Dermis microvascular lymphatic vessel endothelial cell (primary cell): ENCODE data around the gene TBC1D14. TPM values are rescaled to one million over a fixed set of nuclear protein-coding genes. Genes with fewer than 3 reads are reported as not detected.

Experiments used
- DNase-seq, 2 donors: peaks; one replicate each; pipeline versions ENCODE4 v3.0.0 to v3.0.0-alpha.2; 2010; ENCODE audit warnings: low read depth in 2 of 2
- total RNA-seq: library from RNA; depleted of rRNA; stranded (reverse); fragments of >200 nt; gene quantifications from 2 replicates; pipeline ENCODE4 v1.2.1, GENCODE V29; 2014

Gene TBC1D14
- total RNA-seq, result 17.1 and 20.6 TPM in 2 replicates

- peak; percentile 55 to 89 for DNase-seq
Observed at GRCh38 chr4:6909113-6909969, at the start of gene TBC1D14. TBC1D14 (plus strand) TSS chr4:6909826; CDS start chr4:6923390, 13,564 bp downstream.

GRCh38 chr4:6868386-6868785 is 41.2 kb upstream of the TBC1D14 start:
- DNase-seq, result no peak

- DNase-seq, result no peak
Observed at GRCh38 chr4:6869944-6870343, 39.7 kb upstream of the TBC1D14 start.

- peak in 1 of 2 donors; percentile 9 for DNase-seq
Observed at GRCh38 chr4:6873291-6873690, 36.3 kb upstream of the TBC1D14 start.

- peak; percentile 28 to 67 for DNase-seq
Observed at GRCh38 chr4:6873792-6874461, 35.7 kb upstream of the TBC1D14 start.

- no peak for DNase-seq
Observed at GRCh38 chr4:6874981-6875380, 34.6 kb upstream of the TBC1D14 start.

- DNase-seq, result no peak
Observed at GRCh38 chr4:6875431-6875831, 34.2 kb upstream of the TBC1D14 start.

GRCh38 chr4:6876440-6876839 is 33.2 kb upstream of the TBC1D14 start:
- DNase-seq, result no peak

GRCh38 chr4:6877067-6877466 is 32.6 kb upstream of the TBC1D14 start:
- no peak for DNase-seq

- no peak for DNase-seq
Observed at GRCh38 chr4:6878451-6879059, 31.1 kb upstream of the TBC1D14 start.

- no peak for DNase-seq
Observed at GRCh38 chr4:6880691-6881090, 28.9 kb upstream of the TBC1D14 start.

GRCh38 chr4:6881908-6882307 is 27.7 kb upstream of the TBC1D14 start:
- no peak for DNase-seq

GRCh38 chr4:6884341-6884870 is 25.2 kb upstream of the TBC1D14 start:
- peak in 1 of 2 donors; percentile 17 for DNase-seq

GRCh38 chr4:6885953-6886557 is 23.6 kb upstream of the TBC1D14 start:
- peak; percentile 5 to 49 for DNase-seq

GRCh38 chr4:6886886-6887285 is 22.7 kb upstream of the TBC1D14 start:
- DNase-seq, result no peak

GRCh38 chr4:6887591-6888371 is 21.8 kb upstream of the TBC1D14 start:
- DNase-seq, result no peak

- DNase-seq, result no peak
Observed at GRCh38 chr4:6888506-6889071, 21.0 kb upstream of the TBC1D14 start.

GRCh38 chr4:6889101-6889735 is 20.4 kb upstream of the TBC1D14 start:
- DNase-seq, result no peak

- DNase-seq, result no peak
Observed at GRCh38 chr4:6889736-6890324, 19.8 kb upstream of the TBC1D14 start.

GRCh38 chr4:6890358-6890757 is 19.3 kb upstream of the TBC1D14 start:
- DNase-seq, result no peak
